HG03064 (cell line): ENCODE measurements around the gene REEP5.
A peak's percentile ranks its signal among the peaks of the same experiment; 100 is the strongest.
"Not testable (repeated sequence)": the region's sequence is repeated elsewhere in the genome, so short reads cannot be mapped to it uniquely, and the experiment has no call there.

Experiments
- ATAC-seq: cut with Tn5 transposase; IDR thresholded peaks from one replicate; pipeline ENCODE4 v1.9.1; 2021; ENCODE audit warnings: low read depth; ENCODE audit not compliant: unreplicated experiment

Gene REEP5

DNA sequence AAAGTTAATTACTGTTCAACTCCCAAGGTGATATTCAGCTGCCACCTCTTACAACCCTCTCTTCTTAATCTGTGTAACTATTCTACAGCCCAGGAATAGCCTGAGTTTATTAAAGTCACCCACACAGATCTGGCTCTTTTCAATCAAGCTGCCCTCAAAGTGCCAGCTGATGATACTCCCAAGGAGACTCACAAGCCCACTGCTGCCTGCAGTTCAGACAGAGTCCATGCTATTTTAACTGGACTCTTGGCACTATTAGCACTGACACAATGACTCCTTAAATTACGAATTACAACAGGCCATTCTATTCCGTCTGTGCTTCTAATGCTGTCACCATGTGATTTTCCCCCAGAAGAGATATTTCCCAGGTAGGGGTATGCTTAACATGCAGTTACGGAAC is 26.3 kb downstream of the REEP5 start:
- ATAC-seq: no peak

DNA sequence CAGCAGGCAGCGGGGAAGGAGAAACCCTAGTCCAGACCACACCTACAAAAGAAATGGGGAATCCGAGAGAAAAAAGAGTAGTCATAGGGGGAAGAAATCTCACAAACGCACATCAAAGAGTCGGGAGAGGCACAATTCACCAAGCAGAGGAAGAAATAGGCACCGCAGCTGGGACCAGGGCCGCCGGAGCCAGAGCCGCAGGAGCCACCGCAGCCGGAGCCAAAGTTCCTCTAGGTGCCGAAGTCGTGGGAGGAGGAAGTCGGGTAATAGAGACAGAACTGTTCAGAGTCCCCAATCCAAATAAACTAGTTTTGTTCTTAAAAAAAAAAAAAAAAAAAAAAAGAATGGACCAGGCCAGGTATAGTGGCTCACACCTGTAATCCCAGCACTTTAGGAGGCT is 29.3 kb downstream of the REEP5 start:
- ATAC-seq: no peak

GRCh38 chr5:112892066-112892465 is 30.0 kb downstream of the REEP5 start:
- not testable (repeated sequence) for ATAC-seq

DNA sequence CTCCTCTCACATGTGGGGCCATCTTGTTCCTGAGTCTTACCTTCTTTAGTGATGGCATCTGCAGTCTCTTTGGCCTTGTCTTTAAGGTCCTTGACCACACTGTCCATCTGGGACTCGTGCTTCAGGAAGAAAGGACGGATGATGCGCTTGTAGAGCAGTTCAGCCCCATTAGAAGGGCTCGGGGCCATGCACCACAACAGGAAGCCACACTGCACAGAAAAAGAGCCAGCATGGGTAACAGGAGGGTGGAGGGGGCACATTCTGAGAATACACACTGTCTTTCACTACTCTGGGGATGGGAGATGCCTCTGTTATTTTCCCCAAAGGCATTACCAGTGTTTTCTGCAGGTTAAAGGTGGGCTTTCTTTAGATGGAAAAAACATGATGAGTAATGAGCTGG is 35.1 kb downstream of the REEP5 start:
- ATAC-seq: no peak

DNA sequence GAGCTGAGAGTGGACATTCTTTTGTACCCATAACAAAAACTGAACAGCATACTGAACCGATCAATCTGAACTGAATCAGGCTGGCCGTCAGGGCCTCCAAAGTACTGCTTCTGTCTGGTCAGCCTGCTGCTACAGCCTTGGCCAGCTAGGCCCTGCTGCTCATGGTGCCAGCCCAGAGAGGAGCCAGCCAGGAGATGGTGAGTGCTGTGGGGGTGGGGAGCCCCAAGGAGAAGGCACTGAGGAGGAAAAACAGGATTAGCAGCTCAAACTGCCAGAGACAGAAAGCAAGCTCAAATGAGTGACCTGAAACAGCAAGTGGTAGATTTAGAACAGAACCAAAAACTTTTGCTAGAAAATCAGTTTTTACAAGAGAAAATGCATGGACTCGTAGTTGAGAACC is 37.0 kb downstream of the REEP5 start:
- ATAC-seq: no peak

GRCh38 chr5:112883192-112883591 is 38.8 kb downstream of the REEP5 start:
- ATAC-seq: no peak

- ATAC-seq: no peak
These were observed 41.6 kb downstream of the REEP5 start for GRCh38 chr5:112880219-112880964.

GRCh38 chr5:112878760-112879159 is 43.3 kb downstream of the REEP5 start:
- no peak for ATAC-seq

DNA sequence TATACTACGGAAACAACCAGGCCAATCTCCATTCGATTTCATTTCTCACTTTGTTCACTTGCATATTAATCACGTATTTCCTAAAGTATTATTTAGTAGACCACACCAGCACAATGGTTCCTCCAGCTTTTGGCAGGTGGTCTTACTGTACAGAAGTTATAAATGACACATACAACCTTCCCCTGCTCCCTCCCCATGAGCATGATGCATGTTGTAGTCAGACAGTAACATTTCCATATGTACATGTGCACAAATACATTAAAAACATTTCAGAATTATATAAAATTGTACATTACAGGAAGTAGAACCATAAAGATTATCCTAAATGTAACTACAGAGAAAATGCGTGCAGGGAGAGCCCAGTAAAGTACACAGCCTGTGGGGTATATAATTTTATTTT is 43.9 kb downstream of the REEP5 start:
- no peak for ATAC-seq

- ATAC-seq: no peak
These were observed 45.7 kb downstream of the REEP5 start for GRCh38 chr5:112876362-112876761.

- ATAC-seq: no peak
These were observed 51.1 kb downstream of the REEP5 start for GRCh38 chr5:112870966-112871365.

- ATAC-seq: no peak
These were observed 52.1 kb downstream of the REEP5 start for GRCh38 chr5:112869948-112870347.

- no peak for ATAC-seq
These were observed 54.6 kb downstream of the REEP5 start for GRCh38 chr5:112867411-112867810.

- no peak for ATAC-seq
These were observed 55.3 kb downstream of the REEP5 start for GRCh38 chr5:112866739-112867138.

DNA sequence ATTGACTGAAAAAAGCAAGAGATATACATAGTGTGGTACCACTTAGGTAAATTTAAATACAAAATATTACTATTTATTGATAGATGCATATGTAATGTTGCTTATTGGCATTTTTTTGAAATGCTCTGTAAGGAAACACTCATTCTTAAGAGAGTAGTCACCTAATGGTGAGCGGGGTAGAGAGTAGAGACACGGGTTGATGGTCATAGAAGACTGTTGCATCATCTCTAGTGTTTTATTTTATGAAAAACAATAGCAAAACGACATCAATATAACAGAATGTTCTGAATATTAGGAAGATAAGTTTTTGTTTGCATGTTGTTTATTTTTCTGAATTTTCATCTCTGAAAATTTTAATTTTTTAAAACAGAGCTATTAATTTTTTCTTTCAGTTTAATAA is 56.9 kb downstream of the REEP5 start:
- no peak for ATAC-seq

GRCh38 chr5:112863549-112863948 is 58.5 kb downstream of the REEP5 start:
- no peak for ATAC-seq

DNA sequence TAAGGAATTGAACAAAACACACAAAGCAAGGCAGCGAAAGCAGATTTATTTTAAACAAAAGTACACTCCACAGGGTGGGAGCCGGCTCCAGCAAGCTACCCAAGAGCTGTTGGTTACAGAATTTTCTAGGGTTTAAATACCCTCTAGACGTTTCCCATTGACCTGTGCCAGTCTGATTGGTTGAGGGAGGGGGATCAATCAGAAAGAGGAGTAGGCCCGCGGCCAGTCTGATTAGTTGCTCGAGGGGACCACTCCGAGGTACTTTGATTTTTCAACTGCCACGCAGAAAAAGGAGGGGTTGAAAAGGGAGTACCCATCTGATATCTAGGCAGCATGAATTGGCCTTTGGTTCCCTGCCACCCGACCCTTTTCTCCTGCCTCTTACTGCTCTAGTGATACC is 59.9 kb downstream of the REEP5 start:
- ATAC-seq: no peak

DNA sequence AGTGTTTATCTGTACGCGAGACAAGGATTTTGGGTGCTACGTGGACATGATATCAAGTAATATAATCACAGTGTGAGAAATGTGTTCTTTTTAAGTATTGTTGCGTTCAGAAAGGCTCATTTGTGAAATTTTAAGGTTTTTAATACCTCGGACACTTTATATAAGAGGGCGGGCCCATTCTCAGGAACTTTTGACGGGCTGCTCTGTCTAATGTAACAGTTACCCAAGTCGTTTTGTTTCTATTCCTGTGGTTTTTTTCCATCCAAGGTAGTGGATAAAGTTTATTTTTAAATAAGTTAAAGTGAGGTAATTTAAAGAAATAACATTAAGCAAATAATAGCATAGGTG is 60.4 kb downstream of the REEP5 start:
- no peak for ATAC-seq

- peak; percentile 99 for ATAC-seq
These were observed 60.9 kb downstream of the REEP5 start, which contains the start of gene SRP19 for GRCh38 chr5:112860929-112861637. TSS of gene SRP19 (plus strand) at chr5:112861287. CDS start at chr5:112861377, 90 bp downstream.

GRCh38 chr5:112860571-112860928 is 61.5 kb downstream of the REEP5 start:
- ATAC-seq: not testable (repeated sequence)

GRCh38 chr5:112857866-112858265 is 64.2 kb downstream of the REEP5 start:
- no peak for ATAC-seq

- ATAC-seq: no peak
These were observed 67.4 kb downstream of the REEP5 start for GRCh38 chr5:112854651-112855050.
